Stimulated activated CD8-positive, alpha-beta memory T cell treated with anti-CD3 and anti-CD28 coated beads, Interleukin-2, amount 100 ng/mL, for 1 hour (primary cell): ENCODE results near the gene HES3.

Source experiments
- DNase-seq, 2 donors: peaks; one replicate each; pipeline ENCODE4 v3.0.0-alpha.2; 2020; ENCODE audit warnings: low read depth in 2 of 2

Gene HES3

DNA sequence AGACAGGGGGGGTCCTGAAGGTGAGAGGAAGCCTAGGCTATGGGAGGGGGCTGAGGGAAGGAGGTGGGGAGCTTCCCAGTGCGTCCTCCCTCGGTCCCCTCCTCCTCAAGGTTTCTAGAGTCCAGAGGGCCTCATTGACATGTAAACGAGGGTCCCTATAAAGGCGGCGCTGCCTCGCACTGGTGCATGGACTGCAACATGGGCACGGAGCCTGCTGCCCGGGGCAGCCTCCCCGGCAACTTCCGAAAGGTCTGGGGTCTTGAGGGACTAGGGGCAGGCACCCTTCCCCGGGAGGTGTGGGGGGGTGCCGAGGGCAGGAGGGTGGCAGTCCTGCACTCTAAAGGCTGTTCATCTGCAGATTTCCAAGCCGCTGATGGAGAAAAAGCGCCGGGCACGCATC is at the start of gene HES3:
Gene HES3, plus strand, starts transcription at position 187 of the 400 bp plus-strand sequence. Its CDS starts 187 bp downstream, at position 374.
- no peak for DNase-seq

- no peak for DNase-seq
These were observed 46.1 kb upstream of the HES3 start for GRCh38 chr1:6197746-6198427.

- no peak for DNase-seq
These were observed 45.2 kb upstream of the HES3 start for GRCh38 chr1:6198646-6199297.

- DNase-seq = peak; percentile 91 to 95
These were observed 44.4 kb upstream of the HES3 start, which contains the start of gene RPL22 for GRCh38 chr1:6199298-6200187. Gene RPL22, minus strand, starts transcription at chr1:6199595. Its CDS starts 22 bp downstream, at chr1:6199573.

DNA sequence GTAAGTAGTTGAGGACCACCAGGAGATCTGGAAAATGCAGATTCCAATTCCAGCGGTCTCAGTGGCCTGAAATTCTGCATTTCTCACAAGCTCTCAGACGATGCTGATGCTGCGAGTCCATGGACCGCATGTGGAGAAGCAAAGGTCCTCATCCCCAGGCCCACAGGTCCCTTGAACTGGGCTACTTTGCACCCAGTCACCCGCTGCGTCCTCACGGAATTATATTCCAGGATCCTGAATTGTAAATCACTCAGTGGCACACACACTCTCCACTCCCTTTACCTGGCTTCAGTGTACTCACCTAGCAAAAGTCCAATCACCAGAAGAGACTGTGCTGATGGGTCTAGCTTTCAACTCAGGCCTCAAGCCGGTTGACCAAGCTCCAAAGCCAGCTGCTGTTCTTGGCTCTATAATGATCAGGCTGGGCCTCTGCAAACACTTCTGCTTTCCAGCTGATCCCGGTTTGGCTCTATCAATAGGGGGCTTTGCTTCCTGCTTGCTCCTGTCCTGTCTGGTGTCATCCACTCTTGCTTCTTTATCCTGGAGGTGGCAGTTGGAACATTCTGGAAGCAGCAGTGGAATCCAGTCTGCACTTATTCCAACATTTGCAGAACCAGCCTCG is 43.7 kb upstream of the HES3 start:
- no peak for DNase-seq

DNA sequence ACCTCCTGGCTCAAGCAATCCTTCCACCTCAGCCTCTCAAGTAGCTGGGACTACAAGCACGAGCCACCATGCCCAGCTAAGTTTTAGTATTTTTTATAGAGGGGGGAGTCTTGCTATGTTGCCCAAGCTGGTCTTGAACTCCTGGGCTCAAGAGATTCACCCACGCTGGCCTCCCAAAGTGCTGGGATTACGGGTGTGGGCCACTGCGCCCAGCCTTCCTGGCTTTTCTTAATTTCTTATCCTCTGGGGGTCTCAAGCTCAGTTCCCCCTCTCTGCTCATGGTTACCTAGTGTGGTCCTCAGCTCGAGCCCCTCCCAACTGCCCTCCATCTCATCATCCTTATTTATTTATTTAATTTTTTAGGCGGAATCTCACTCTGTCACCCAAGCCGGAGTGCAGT is 41.7 kb upstream of the HES3 start:
- DNase-seq = no peak

DNA sequence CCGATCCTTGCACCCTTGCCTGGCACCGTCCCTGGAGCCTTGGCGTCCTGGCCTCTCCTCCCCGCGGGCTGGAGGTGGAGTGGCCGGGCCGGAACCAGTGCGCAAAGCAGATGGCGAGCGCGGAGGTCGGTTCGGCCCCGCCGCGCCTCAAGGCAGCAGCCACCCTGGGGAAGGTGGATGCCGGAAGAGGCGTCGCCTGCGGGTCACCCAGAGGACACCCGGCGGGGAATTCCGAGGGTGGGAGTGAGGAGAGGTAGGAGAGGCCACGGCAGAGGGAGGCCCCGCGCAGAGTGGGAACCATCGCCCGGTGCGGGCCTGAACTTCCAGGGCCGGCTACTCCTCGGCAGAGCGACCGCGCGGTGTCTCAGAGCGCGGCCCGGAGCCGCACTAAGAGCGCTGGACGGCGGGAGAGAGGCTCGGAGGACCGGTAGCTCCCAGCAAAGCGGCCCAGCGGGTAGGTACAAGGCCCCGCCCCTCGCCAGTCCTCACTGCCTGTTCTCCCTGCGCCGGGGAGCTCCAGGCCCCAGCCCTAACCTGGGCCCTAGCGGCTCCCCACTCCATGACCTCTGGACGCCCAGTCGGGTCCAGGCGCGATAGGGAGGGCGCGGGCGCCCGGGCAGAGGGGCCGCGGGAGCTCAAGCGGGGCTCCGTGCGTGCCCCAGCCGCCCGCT is 38.0 kb upstream of the HES3 start, which contains the start of gene RNF207:
Gene RNF207, plus strand, starts transcription at position 271 of the 671 bp plus-strand sequence. CDS start 417 bp downstream, outside the sequence.
- peak in 1 of 2 donors; percentile 21 for DNase-seq

- no peak for DNase-seq
These were observed 37.5 kb upstream of the HES3 start for GRCh38 chr1:6206520-6206855.

DNA sequence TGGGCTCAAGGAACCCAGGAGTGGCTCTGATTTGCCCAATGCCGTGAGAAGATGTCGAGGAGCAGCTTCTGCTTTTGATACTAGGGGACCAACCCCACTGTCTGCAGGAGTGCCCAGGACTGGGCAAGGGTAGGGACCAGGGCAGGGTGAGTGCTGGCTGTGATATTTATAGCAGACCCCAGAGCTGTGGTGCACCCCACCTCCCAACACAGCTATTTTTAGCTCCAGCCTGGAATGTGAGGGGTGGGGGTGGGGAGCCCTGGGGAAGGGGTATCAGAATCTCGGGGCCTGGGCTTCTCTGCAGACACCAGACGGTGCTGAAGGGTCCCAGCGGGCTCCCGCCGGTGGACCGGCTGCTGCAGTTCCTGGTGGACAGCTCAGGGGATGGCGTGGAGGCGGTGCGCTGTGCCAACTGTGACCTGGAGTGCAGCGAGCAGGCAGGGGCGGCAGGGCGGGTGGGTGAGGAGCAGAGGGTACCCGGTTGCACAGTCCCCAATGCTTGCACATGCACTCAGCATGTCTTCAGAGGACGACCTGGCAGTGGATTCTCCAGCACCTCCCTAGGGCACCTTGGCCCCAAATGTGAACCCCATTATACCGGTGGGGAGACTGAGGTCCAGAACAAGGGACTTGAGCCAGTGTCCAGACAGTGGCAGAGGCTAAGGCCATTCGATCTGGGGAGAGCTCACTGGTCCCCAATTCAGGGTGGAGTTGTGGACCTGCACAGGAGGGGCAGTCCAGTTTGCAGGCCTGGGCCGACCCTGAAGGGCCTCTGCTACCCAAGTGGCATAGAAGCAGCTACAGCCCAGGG is 36.7 kb upstream of the HES3 start:
- no peak for DNase-seq

GRCh38 chr1:6207921-6208320 is 36.1 kb upstream of the HES3 start:
- no peak for DNase-seq

- DNase-seq = no peak
These were observed 35.0 kb upstream of the HES3 start for GRCh38 chr1:6208723-6209660.

- DNase-seq = no peak
These were observed 34.1 kb upstream of the HES3 start for GRCh38 chr1:6209661-6210580.

- no peak for DNase-seq
These were observed 33.2 kb upstream of the HES3 start for GRCh38 chr1:6210591-6211355.

- DNase-seq = no peak
These were observed 32.2 kb upstream of the HES3 start for GRCh38 chr1:6211731-6212130.

DNA sequence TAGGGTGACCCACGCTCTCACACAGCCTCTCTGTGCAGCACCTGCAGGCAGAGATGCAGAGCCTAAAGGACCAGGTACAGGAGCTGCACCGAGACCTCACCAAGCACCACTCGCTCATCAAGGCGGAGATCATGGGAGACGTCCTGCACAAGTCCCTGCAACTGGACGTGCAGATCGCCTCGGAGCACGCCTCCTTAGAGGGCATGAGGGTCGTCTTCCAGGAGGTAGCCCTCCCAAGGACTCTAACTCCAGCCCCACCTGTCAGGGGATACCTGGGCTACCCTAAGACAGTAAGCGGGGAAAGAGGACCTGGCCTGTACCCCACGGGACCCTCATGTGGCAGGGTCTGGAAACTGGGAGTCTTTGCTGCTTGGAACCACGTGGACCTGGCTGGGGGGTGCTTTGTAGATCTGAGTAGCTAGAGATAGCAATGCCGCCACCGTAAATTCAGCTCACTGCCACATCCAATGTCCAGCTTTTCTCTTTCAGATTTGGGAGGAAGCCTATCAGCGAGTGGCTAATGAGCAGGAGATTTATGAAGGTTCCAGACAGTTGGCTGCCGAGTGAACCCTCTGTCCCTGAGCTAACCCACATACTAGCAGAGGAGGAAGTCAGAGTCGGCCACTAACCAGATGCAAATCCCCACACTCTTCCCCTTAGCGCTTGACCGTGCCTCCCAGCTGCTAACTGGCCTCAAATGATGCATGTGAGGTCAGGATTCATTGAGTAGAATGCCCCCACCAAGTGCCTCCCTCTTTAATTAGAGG is 31.6 kb upstream of the HES3 start:
- DNase-seq = no peak

- DNase-seq = no peak
These were observed 25.4 kb upstream of the HES3 start for GRCh38 chr1:6218375-6219164.
